Pancreas (tissue), 10 donors: Measurements from ENCODE around the gene ASB5. TPM values are rescaled to one million over a fixed set of nuclear protein-coding genes. Genes with fewer than 3 reads are reported as not detected.
A peak's percentile ranks its signal among the peaks of the same experiment; 100 is the strongest.

ENCODE experiments used
- ATAC-seq, 4 donors: fragments of 200-7000 bp; cut with Tn5 transposase; one replicate each; pipeline versions ENCODE4 v1.8.0 to v1.9.1; 2020; ENCODE audit warnings: mild to moderate bottlenecking in 4 of 4, moderate library complexity in 4 of 4
- DNase-seq, 6 donors: peaks; one replicate each; pipeline ENCODE4 v3.0.0-alpha.2; 2020
- FAIRE-seq: peaks from 2 replicates; lab custom pipeline; 2012; peaks lifted over from hg19 to GRCh38; lab: Jason Lieb, UNC
- H3K27ac ChIP-seq, 4 donors: fragments of 200-600 bp; sonication (generic); 1 replicate in 3 of 4; 2 replicates in 1 of 4; pipeline versions ENCODE4 v1.5.0 to v1.8.0; 2020
- H3K27me3 ChIP-seq, 4 donors: fragments of 200-600 bp; one replicate each; pipeline ENCODE4 v1.8.0; 2021
- H3K36me3 ChIP-seq, 3 donors: fragments of 200-600 bp; sonication (generic) in 1 of 3; one replicate each; pipeline versions ENCODE4 v1.5.0 to v1.8.0; 2020 to 2021
- H3K4me1 ChIP-seq, 3 donors: fragments of 200-600 bp; one replicate each; pipeline ENCODE4 v1.8.0; 2021
- H3K4me3 ChIP-seq, 4 donors: fragments of 200-600 bp; sonication (generic) in 2 of 4; one replicate each; pipeline versions ENCODE4 v1.5.0 to v1.8.0; 2020 to 2021
- H3K9me3 ChIP-seq, 4 donors: fragments of 200-600 bp; one replicate each; pipeline ENCODE4 v1.8.0; 2021
- CTCF ChIP-seq, 4 donors: fragments of 200-600 bp; sonication (generic) in 3 of 4; IDR thresholded peaks; one replicate each; pipeline versions ENCODE4 v1.5.0 to v1.8.0; 2021; ENCODE audit warnings: antibody characterized with exemption in 4 of 4
- WGBS, 2 donors: extraction: QIAGEN DNeasy Blood & Tissue Kit; methylation state at CpG; one replicate each; pipeline ENCODE4 v1.1.7; 2013; 5-methylcytosine and 5-hydroxymethylcytosine counted together
- intact Hi-C, 3 donors: fragments of 100-400 bp; cut with DNase I; formaldehyde crosslinking; loops; one replicate each; pipeline versions ENCODE4 v1.11.1 to v1.14.2; 2022
- polyA plus RNA-seq, 2 donors: library from polyadenylated mRNA; stranded (reverse); fragments of 200-250 nt; gene quantifications; one replicate each; pipeline ENCODE4 v1.2.3, GENCODE V29; 2013
- total RNA-seq, 6 donors: library from RNA; stranded (reverse); fragmentation: NEBNext Ultra II Directional in 4 of 6; extraction: Animal tissue kit (Norgen Biotek cat#: 25700) in 4 of 6; gene quantifications; one replicate each; pipeline versions ENCODE4 v1.2.1 to v1.2.4, GENCODE V29; 2021 to 2023
- donor health status: healthy with polysubstance abuse.
- donor health status: DM: no; HTN: no; CAD: no; lungs with moderate emphysema.
- donor health status: DM: no; HTN: no; CAD: no.
- donor health status: control.
- donor health status: control.
- donor health status: Bipolar disorder and iron deficiency.
- donor health status: DM: yes; HTN: yes; CAD: no.
- donor health status: DM: no; HTN: no; CAD: no.
- donor health status: DM: no; HTN: no; CAD: no.
- donor health status: DM: yes; HTN: yes; CAD: no.

The ASB5 gene
- total and polyA plus RNA-seq, 8 donors: 0.08 to 0.38 TPM; not detected in 6

DNA sequence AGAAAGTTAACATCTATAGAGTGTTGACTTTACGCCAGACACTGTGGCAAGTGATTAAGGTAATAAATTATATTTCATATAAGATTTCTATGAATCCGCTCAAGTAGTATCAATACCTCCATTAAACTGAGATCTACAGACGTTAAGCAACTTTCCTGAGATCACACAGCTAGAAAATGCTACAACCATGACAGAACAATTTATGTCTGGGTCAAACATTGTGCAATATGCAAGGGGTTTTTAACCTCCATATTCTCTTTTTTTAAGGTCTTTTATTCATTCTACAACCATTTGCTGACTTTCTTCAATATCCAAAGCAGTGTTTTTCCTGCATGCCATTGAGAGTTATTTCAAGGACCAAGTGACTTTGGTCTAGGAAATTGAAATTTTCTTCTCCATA, 10.9 kb downstream of the ASB5 start:
- intact Hi-C loops: no loop called here
- ATAC-seq (no peak), DNase-seq (no peak), FAIRE-seq (no peak)
- Histone ChIP-seq H3K4me1 (no peaks in the 10 kb centered on the region), H3K36me3 (no peaks in the 10 kb centered on the region), H3K4me3 (no peak overlapping the region), H3K27ac (no peak overlapping the region), H3K9me3 (no peaks in the 10 kb centered on the region), H3K27me3 (no peaks in the 10 kb centered on the region)
- no peak for TF ChIP-seq CTCF (IDR thresholded peaks at IDR 0.05)
- 68 to 85% methylated on average over 3 of the region's 3 CpGs for WGBS, 2 donors

- Histone ChIP-seq H3K4me3 (no peak overlapping the region), H3K9me3 (no peaks in the 10 kb centered on the region), H3K4me1 (no peaks in the 10 kb centered on the region), H3K27me3 (no peaks in the 10 kb centered on the region), H3K27ac (no peak overlapping the region), H3K36me3 (no peaks in the 10 kb centered on the region)
- TF ChIP-seq CTCF (IDR thresholded peaks at IDR 0.05): no peak
- no peak for ATAC-seq
- intact Hi-C loops: no loop called here
- FAIRE-seq: no peak
- no peak for DNase-seq
- 29 to 42% methylated on average over 1 of the region's 1 CpG for WGBS, 2 donors
Measured at GRCh38 chr4:176256921-176257320, 12.1 kb downstream of the ASB5 start.

DNA sequence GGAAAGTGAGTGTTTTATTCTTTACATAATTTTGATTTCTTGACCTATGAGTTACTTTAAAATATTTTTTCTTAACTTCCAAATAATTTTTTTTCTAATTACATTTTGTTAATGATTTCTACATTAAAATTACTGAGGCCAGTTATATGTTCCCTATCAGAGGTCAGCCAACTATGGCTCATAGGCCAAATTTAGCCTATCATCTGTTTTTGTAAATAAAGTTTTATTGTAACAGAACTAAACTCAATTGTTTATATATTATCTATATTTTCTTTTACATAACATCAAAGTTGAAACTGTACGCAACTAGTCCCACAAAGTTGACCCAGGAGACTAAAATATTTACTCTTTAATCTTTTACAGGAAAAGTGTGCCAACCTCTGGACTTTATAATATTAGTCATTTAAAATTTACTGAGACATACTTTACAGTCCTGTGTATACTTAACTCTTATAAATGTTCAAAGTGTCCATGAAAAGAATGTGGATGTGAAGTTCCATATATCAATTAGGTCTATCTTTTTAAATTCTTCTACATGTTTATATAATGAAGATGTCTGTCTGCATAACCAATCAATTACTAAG, 26.2 kb downstream of the ASB5 start:
- Histone ChIP-seq H3K27me3 (peaks cover 0 to under 1% (median 0%) of the 10 kb centered on the region in 4 donors), H3K4me3 (no peak overlapping the region), H3K27ac (no peak overlapping the region), H3K9me3 (no peaks in the 10 kb centered on the region), H3K4me1 (no peaks in the 10 kb centered on the region), H3K36me3 (no peaks in the 10 kb centered on the region)
- TF ChIP-seq CTCF (IDR thresholded peaks at IDR 0.05): no peak
- 71 to 81% methylated on average over 1 of the region's 1 CpG for WGBS, 2 donors
- ATAC-seq (no peak), DNase-seq (no peak), FAIRE-seq (peak; percentile 13)
- intact Hi-C loops: no loop called here

GRCh38 chr4:176241703-176242102, 27.3 kb downstream of the ASB5 start:
- H3K36me3 ChIP-seq: no peaks in the 10 kb centered on the region
- FAIRE-seq (no peak), ATAC-seq (no peak), DNase-seq (no peak)
- H3K4me3 ChIP-seq: no peak overlapping the region
- 79 to 82% methylated on average over 8 of the region's 8 CpGs for WGBS, 2 donors
- H3K27me3 ChIP-seq: no peaks in the 10 kb centered on the region
- H3K9me3 ChIP-seq: no peaks in the 10 kb centered on the region
- H3K4me1 ChIP-seq: no peaks in the 10 kb centered on the region
- intact Hi-C loops: no loop called here
- H3K27ac ChIP-seq: no peak overlapping the region
- TF ChIP-seq CTCF (IDR thresholded peaks at IDR 0.05): no peak

GRCh38 chr4:176238826-176239225, 30.2 kb downstream of the ASB5 start:
- DNase-seq (no peak), ATAC-seq (no peak), FAIRE-seq (no peak)
- WGBS, 2 donors: 61 to 62% methylated on average over 4 of the region's 4 CpGs
- Histone ChIP-seq H3K36me3 (no peaks in the 10 kb centered on the region), H3K4me1 (no peaks in the 10 kb centered on the region), H3K4me3 (no peak overlapping the region), H3K27me3 (no peaks in the 10 kb centered on the region), H3K9me3 (no peaks in the 10 kb centered on the region), H3K27ac (no peak overlapping the region)
- no peak for TF ChIP-seq CTCF (IDR thresholded peaks at IDR 0.05)
- intact Hi-C loops: no loop called here
